Vagina (tissue), 2 donors: ENCODE measurements around the gene UBXN2A. TPM values are rescaled to one million over a fixed set of nuclear protein-coding genes. Genes with fewer than 3 reads are reported as not detected.

Experiments
- DNase-seq, 2 donors: peaks; one replicate each; pipeline ENCODE4 v3.0.0-alpha.2; 2017; ENCODE audit errors: extremely low spot score in 2 of 2
- H3K27ac ChIP-seq: fragments of 200-600 bp; sonication (generic); one replicate; pipeline ENCODE4 v1.5.1; 2019
- H3K27me3 ChIP-seq: fragments of 200-600 bp; sonication (generic); one replicate; pipeline ENCODE4 v1.5.1; 2019
- H3K36me3 ChIP-seq, 2 donors: fragments of 200-600 bp; sonication (generic); one replicate each; pipeline ENCODE4 v1.5.1; 2017 to 2019
- H3K4me1 ChIP-seq: fragments of 200-600 bp; sonication (generic); one replicate; pipeline ENCODE4 v1.5.1; 2019
- H3K4me3 ChIP-seq, 2 donors: fragments of 200-600 bp; sonication (generic); 1 replicate in 1 of 2; 2 replicates in 1 of 2; pipeline ENCODE4 v1.5.1; 2016 to 2019
- H3K9me3 ChIP-seq: fragments of 200-600 bp; sonication (generic); one replicate; pipeline ENCODE4 v1.5.1; 2019
- CTCF ChIP-seq, 3 experiments: fragments of 450-650 bp in 2 of 3; fragments of 200-600 bp in 1 of 3; sonication (generic) in 1 of 3; IDR thresholded peaks; one replicate each; pipeline ENCODE4 v1.5.1; 2017 to 2019; ENCODE audit warnings: antibody characterized with exemption in 3 of 3, mild to moderate bottlenecking in 2 of 3, moderate library complexity in 2 of 3
- POLR2A ChIP-seq, 2 donors: fragments of 450-650 bp; IDR thresholded peaks; one replicate each; pipeline ENCODE4 v1.6.1; 2017; ENCODE audit warnings: antibody characterized with exemption in 2 of 2, mild to moderate bottlenecking in 2 of 2, moderate library complexity in 2 of 2
- POLR2AphosphoS5 ChIP-seq, 2 donors: sonication (generic); formaldehyde crosslinking; IDR thresholded peaks; one replicate each; pipeline ENCODE4 v1.9.0; 2017; ENCODE audit warnings: antibody characterized with exemption in 2 of 2, mild to moderate bottlenecking in 2 of 2, low read depth in 1 of 2; ENCODE audit not compliant: insufficient read depth in 1 of 2
- intact Hi-C: fragments of 100-400 bp; cut with DNase I; formaldehyde crosslinking; loops from one replicate; pipeline ENCODE4 v1.15.1; 2023
- total RNA-seq: library from RNA; depleted of rRNA; stranded (reverse); fragments of >200 nt; gene quantifications from one replicate; pipeline ENCODE4 v1.2.3, GENCODE V29; 2016

UBXN2A gene
- total RNA-seq, 1 donor from 2014 or later: 12.5 TPM

GRCh38 chr2:23976883-23977282 is 36.6 kb downstream of the UBXN2A start:
- DNase-seq: no peak
- peaks cover 0 to 29% of the 10 kb centered on the region in 2 donors for H3K36me3 ChIP-seq
- H3K27me3 ChIP-seq: no peaks in the 10 kb centered on the region
- intact Hi-C loops: no loop called here
- TF ChIP-seq CTCF (IDR thresholded peaks at IDR 0.05) (no peak), POLR2A (IDR thresholded peaks at IDR 0.05) (no peak), POLR2AphosphoS5 (IDR thresholded peaks at IDR 0.05; ENCODE audit: insufficient read depth in 1 of 2, low read depth in 1 of 2) (no peak)
- H3K27ac ChIP-seq: no peak overlapping the region
- no peaks in the 10 kb centered on the region for H3K4me1 ChIP-seq
- H3K4me3 ChIP-seq: no peak overlapping the region
- no peaks in the 10 kb centered on the region for H3K9me3 ChIP-seq

- Histone ChIP-seq H3K27me3 (no peaks in the 10 kb centered on the region), H3K9me3 (no peaks in the 10 kb centered on the region), H3K4me3 (no peak overlapping the region), H3K27ac (no peak overlapping the region), H3K4me1 (no peaks in the 10 kb centered on the region), H3K36me3 (peaks cover 0 to 15% of the 10 kb centered on the region in 2 donors)
- intact Hi-C loops: loop anchor here (10.0 kb wide), 1 partner anchor 1736 kb away; no protein-coding TSS in a partner anchor
- DNase-seq: no peak
- TF ChIP-seq POLR2AphosphoS5 (IDR thresholded peaks at IDR 0.05; ENCODE audit: insufficient read depth in 1 of 2, low read depth in 1 of 2) (no peak), POLR2A (IDR thresholded peaks at IDR 0.05) (no peak), CTCF (IDR thresholded peaks at IDR 0.05) (no peak)
These were observed 48.1 kb downstream of the UBXN2A start for GRCh38 chr2:23988371-23988770.

DNA sequence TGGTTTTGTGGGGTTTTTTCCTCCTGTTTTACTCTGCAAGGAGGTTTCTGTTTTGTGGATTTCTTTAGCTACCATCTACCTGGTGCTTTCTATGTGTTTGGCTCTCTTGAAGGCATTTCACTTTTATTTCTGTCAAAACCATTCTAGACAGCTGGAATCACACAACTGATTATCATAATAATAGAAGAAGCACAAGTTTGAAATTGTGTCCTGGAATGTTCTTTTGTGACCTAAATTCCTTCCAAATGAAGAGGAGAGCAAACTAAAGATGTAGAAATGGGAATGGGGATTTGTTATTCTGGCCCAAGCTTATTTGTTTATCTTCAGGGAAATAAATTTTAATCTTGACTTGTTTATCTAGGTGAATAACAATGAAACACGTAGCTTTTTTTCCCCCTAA is 52.7 kb downstream of the UBXN2A start:
- DNase-seq: no peak
- H3K27ac ChIP-seq: no peak overlapping the region
- H3K9me3 ChIP-seq: no peaks in the 10 kb centered on the region
- TF ChIP-seq CTCF (IDR thresholded peaks at IDR 0.05): no peak
- no peak for TF ChIP-seq POLR2A (IDR thresholded peaks at IDR 0.05)
- TF ChIP-seq POLR2AphosphoS5 (IDR thresholded peaks at IDR 0.05; ENCODE audit: insufficient read depth in 1 of 2, low read depth in 1 of 2): no peak
- peaks cover 0 to 5% of the 10 kb centered on the region in 2 donors for H3K36me3 ChIP-seq
- no peaks in the 10 kb centered on the region for H3K4me1 ChIP-seq
- no peaks in the 10 kb centered on the region for H3K27me3 ChIP-seq
- H3K4me3 ChIP-seq: no peak overlapping the region
- intact Hi-C loops: no loop called here

GRCh38 chr2:23993736-23994269 is 53.5 kb downstream of the UBXN2A start:
- H3K4me1 ChIP-seq: no peaks in the 10 kb centered on the region
- DNase-seq: no peak
- H3K4me3 ChIP-seq: no peak overlapping the region
- H3K27me3 ChIP-seq: no peaks in the 10 kb centered on the region
- H3K27ac ChIP-seq: no peak overlapping the region
- intact Hi-C loops: no loop called here
- TF ChIP-seq POLR2A (IDR thresholded peaks at IDR 0.05): no peak
- TF ChIP-seq CTCF (IDR thresholded peaks at IDR 0.05): no peak
- no peak for TF ChIP-seq POLR2AphosphoS5 (IDR thresholded peaks at IDR 0.05; ENCODE audit: insufficient read depth in 1 of 2, low read depth in 1 of 2)
- H3K9me3 ChIP-seq: no peaks in the 10 kb centered on the region
- peaks cover 0 to 5% of the 10 kb centered on the region in 2 donors for H3K36me3 ChIP-seq

DNA sequence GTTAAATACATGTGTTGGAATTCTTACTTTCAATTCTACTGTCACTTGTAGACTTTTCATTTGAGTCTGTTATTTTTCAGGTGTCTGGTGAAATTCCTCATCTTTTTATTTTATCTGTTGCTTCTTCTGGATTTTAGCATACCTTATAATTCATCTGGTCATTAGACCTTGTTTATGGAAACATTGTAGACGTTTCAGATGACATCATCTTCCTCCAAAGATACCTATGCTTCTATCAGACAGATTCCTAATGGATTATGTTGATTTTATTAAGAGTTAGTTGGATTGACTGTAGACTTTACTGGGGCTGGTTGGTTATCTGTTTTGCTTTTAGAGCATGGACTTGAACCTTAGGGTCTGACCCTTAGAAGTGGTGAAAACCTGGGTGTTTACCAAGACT is 54.3 kb downstream of the UBXN2A start:
- TF ChIP-seq POLR2A (IDR thresholded peaks at IDR 0.05) (no peak), POLR2AphosphoS5 (IDR thresholded peaks at IDR 0.05; ENCODE audit: insufficient read depth in 1 of 2, low read depth in 1 of 2) (no peak), CTCF (IDR thresholded peaks at IDR 0.05) (no peak)
- no peaks in the 10 kb centered on the region for H3K27me3 ChIP-seq
- H3K9me3 ChIP-seq: no peaks in the 10 kb centered on the region
- intact Hi-C loops: no loop called here
- no peak overlapping the region for H3K4me3 ChIP-seq
- no peaks in the 10 kb centered on the region for H3K4me1 ChIP-seq
- H3K27ac ChIP-seq: no peak overlapping the region
- H3K36me3 ChIP-seq: peaks cover 0 to 5% of the 10 kb centered on the region in 2 donors
- DNase-seq: no peak
